Activated T-cell treated with anti-CD3 and anti-CD28 coated beads, Interleukin-2, amount 50 U/mL, for 48 hours (primary cell): Measurements from ENCODE around the gene CDK2AP2.
"Not testable (repeated sequence)": the region's sequence is repeated elsewhere in the genome, so short reads cannot be mapped to it uniquely, and the experiment has no call there.

ENCODE experiments used
- DNase-seq, 2 experiments: peaks; one replicate each; pipeline ENCODE4 v3.0.0-alpha.2; 2020

Gene CDK2AP2, protein sequence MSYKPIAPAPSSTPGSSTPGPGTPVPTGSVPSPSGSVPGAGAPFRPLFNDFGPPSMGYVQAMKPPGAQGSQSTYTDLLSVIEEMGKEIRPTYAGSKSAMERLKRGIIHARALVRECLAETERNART

DNA sequence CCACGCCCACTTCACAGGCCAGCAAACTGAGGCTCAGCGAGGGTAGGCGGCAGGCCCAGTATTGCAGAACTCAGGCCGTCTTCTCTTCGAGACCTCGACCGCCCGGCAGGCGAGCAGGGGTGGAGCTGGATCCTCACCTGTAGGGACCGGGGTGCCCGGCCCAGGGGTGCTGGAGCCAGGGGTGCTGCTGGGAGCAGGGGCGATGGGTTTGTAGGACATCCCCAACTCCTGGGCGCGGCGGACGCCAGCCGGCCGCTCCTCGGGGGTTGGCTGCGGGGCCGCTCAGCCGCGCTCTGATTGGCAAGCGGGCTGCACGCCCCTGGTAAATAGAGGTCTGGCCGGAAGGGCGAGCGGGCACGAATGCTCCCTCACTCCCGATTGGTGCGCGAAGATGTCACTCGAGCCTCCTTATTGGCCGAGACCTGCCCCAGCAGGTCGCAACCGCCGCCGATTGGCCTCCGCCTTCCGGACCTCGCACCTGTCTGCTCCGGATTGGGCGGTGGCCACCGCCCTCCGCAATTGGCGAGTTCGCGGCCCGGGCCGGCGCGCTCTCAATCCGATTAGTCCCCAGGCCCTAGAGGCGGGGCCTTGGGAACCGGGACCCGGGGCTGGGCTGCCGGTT lies at the start of gene CDK2AP2:
CDK2AP2 (minus strand) TSS at position 299 of the 622 bp plus-strand sequence; CDS start at position 219, 80 bp downstream.
- DNase-seq = peak; percentile 99

DNA sequence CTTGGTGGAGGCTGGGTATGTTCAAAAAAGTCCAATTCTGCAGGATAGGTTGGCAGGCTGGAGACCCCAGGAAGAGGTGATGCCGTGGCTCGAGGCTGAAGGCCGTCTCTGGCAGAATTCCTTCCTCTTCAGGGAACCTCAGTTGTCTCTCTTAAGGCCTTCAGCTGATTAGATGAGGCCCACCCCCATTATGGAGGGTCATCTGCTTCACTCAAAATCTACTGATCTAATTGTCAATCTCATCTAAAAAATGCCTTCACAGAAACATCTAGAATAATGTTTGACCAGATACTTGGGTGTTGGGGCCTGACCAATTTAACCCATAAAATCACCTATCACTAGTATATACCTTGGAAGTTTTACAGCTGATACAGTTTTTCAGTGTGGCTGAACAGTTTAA lies 48.3 kb upstream of the CDK2AP2 start:
- no peak for DNase-seq

DNA sequence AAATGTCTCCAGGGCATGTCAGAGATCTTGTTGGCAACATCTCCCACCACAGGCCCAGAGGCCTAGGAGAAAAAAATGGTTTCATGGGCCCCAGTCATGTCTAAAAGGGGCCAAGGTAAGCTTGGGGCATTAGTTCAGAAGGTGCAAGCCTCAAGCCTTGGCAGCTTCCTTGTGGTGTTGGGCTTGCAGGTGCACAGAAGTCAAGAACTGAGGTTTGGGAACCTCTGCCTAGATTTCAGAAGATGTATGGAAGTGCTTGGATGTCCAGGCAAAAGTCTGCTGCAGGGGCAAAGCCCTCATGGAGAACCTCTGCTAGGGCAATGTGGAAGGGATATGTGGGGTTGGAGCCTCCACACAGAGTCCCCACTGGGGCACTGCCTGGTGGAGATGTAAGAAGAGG lies 43.7 kb upstream of the CDK2AP2 start:
- not testable (repeated sequence) for DNase-seq

DNA sequence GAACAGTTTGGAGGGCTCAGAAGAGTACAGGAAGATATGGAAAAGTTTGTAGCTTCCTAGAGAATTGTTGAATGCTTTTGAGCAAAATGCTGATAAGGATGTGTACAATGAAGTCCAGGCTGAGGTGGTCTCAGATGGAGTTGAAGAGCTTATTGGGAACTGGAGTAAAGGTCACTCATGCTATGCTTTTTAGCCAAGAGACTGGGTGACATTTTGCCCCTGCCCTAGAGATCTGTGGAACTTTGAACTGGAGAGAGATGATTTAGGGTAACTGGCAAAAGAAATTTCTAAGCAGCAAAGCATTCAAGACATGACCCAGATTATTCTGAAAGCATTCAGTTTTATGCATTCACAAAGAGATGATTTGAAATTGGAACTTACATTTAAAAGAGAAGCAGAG lies 43.2 kb upstream of the CDK2AP2 start:
- DNase-seq = no peak

DNA sequence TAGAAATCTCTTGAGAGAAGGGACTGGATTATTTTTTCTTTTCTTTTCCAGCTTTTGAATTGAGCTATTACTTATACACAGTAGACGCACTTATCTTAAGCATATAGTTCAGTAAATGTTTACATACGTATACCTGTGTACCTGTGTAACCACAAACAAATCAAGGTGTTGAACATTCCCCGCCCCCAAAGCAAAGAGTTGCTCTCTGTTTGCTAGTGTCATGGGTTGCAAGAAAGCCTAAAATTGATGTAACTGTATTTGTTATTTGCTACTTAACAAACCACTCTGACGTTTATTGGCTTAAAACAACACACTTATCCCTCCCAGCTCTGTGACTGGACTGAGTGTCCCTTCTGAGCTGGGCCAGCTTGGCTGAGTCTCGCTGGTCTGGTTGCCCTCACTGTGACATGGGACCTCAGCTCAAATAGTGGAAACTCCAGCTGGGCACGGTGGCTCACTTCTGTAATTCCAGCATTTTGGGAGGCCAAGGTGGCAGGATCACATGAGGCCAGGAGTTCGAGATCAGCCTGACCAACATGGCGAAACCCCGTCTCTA lies 40.7 kb upstream of the CDK2AP2 start:
- DNase-seq = no peak

DNA sequence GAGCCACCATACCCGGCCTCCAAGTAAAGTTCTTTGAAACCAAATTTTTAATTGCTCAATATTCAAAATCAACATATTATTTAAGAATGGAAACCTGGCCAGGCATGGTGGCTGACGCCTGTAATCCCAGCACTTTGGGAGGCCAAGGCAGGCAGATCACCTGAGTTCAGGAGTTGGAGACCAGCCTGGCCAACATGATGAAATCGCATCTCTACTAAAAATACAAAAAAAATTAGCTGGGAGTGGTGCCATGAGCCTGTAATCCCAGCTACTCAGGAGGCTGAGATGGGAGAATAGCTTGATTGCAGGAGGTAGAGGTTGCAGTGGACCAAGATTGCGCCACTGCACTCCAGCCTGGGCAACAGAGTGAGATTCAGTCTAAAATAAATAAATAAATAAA lies 40.1 kb upstream of the CDK2AP2 start:
- DNase-seq = not testable (repeated sequence)

DNA sequence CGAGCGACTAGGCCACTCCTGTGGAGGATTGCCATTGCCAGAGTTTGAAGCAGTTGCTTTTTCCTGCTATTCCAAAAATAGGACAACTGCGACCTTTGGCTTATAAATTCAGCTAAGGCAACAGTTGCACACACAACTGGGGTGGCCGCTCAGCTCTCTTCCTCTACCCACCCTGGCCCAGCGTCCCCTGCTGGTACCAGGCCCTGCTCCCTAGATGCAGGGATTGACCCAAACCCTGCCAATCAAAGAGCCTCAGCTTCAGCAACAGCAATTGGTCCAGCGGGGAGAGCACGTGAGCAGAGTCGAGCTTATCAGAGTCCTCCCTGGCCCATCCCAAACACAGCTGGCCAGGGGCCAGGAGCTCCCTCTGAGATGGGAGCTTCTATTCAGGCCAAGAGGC lies 37.3 kb upstream of the CDK2AP2 start:
- DNase-seq = no peak

DNA sequence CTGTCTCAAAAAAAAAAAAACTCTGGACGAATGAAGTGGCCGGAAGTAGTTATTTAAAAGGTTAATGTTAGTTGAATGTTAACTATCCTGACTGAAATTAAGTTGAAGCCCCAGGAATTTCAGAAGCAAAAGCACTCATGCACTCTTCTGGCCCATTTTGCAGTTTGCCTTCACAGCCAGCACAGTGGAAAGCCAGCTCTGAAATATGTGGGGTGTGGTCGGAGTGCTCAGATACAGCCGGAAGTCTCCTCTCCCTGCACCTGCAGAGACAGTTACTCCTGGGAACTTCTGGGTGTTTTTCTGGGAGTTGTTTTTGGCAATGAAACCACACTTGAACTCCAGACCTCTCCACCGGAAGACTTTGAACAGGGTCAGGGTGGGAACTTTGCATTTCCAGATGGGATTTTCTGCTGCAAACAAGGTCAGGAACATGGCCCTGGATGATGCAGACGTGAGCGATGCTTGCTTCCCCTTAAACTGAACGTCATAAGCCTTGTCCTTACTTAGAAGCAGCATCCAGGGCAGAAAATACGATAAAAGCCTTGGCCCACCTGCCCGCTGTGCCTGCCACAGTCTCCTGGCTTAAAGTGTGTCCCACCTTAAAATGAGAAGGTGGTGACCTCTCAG lies 36.8 kb upstream of the CDK2AP2 start:
- DNase-seq = no peak

DNA sequence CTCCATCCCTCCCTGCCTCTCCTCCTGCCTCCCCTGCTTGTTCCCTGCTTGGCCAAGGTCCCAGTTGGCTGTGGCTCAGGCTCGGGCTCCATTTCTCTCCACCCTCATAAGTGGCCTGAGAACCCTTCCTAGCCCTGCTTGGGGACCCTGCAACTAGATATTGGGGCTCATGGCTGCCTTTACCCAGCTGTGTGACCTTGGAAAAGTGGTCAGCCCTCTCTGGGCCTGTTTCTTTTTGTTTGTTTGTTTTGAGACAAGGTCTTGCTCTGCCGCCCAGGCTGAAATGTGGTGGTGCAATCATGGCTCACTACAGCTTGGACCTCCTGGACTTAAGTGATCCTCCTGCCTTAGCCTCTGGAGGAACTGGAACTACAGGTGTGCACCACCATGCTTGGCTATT lies 35.6 kb upstream of the CDK2AP2 start:
- DNase-seq = no peak

DNA sequence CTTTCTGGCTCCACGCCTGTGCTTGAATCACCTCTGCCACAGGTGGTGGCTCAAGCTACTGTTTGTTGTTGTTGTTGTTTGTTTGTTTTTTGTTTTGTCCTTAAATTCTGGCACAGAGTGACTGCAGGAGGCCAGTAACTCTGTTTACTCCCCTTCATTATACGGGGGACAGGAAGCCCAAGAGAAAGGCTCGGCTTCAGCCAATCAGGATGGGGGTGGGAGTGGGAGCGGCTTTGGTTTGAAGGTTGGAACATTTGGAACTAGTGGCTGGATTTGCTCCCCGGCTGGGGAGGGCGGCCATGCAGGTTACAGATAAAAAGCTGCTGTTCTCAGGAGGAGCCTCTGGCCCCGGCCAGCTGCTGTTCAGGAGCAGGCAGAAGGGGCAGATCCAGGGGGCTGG lies 35.0 kb upstream of the CDK2AP2 start:
- DNase-seq = no peak

DNA sequence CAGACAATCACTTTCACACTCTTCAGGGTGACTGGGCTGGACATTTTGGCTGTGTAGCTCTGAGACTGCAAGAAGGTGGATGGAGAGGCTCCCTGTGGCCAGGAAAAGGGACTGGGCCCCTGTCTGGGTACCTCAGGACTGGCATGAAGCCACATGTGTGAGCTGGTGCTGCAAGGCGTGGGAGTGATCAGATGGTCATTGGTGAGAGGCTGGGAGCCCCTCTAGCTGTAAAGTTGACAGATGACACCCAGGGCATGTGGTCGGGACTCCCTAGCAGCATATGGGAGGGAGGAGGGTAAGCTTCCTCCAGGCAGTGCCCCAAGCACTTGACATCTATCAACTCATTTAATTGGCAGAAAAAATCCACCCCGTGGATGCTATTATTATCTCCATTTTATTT lies 34.2 kb upstream of the CDK2AP2 start:
- no peak for DNase-seq

DNA sequence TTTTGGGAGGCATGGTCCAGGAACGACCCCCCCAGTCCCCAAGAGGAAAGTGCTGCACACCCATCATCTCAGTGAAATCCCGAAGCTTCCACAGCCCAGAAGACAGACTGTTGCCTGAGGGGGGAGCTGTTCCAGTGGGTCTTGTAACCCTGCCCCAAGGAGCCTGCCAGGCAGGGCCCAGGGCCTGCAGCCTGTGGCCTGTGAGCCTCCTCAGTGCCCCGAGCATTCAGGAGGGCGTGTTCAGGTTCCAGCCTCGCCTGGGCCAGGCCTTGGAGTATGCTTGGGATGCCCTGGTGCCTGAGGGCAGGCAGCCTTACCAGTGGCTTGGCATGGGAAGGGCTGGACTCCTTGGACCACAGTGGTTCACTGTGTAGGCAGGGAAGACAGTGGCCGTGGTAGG lies 33.2 kb upstream of the CDK2AP2 start:
- no peak for DNase-seq

DNA sequence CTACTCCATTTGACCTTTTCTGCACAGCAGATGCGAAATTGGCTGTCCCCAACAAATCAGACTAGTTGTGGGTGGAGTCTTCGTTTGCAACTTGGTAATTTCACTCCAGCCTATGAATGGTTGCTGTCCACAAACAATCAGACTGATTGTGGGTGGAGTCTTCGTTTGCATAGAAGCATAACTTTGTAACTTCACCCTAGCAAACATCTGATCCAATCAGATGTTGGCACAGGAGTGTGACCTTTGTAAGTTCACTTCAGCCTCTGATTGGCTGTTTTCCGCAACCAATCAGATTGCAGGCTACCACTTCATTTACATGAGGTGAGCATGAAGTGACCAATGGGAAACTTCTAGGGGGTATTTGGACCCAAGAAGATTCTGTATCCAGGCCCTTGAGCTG lies 31.6 kb upstream of the CDK2AP2 start:
- no peak for DNase-seq

DNA sequence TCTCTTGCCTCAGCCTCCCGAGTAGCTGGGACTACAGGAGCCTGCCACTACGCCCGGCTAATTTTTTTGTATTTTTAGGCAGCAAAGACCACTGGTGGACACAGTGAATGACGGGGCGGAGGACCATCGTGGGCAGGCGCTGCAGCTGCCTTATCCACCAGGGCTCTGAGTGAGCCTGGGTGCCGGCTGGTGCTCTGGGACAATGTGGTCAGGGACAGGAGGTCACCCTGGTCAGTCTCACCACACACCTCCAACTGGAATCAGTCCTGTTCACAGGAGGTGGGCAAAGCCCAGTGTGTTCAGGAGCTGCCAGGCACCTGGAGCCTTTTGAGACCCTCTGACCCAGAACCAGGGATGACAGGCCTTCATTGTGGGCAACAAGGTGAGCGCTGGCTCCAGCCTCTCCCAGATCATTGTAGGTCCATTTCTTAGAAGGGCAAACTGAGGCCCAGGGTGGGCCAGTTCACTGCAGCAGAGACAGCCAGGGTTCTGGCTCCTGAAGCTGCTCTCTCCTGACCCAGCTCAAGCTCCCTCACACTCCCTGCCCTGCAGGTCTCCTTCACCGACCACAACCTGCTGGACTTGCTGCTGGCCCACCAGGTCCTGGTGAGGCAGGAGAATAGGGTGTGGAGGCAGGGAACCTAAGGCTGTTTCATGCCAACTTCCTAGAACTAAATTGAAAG lies 31.0 kb upstream of the CDK2AP2 start:
- no peak for DNase-seq

DNA sequence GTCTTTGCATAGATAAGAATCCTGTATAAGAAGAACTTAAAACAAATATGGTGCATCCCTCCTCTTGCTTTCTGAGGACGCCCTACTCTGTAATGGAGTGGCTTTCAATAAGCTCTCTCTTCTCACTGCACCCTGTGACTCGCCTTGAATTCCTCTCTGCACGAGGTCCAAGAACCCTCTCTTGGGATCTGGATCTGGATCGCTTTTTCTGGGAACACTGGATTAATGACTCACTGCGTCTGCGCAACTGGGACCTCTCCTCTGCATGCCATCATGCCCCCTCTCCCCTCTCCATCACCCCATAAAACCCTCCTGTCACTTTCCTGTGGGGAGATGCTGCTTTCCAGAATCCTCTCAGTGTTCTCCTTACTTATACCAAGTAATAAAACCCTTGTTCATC lies 30.3 kb upstream of the CDK2AP2 start:
- no peak for DNase-seq

DNA sequence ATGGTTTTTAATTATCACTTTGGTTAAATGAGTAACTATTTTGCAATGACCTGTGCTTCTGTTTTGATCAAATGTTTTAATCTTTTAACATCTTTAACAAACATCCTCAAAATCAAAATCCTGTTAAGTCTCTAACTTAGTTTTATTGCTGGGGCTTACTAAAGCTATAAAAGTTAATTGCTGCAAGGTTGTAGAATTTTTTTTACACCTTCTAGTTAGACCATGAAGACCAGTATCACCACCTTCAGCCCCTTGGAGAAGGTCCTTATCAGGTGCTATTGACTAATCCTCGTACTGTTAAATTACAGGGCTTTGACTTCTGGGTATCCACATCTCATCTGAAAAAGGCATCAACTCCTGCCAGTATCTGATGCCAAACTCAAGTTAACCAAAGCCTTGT lies 27.6 kb upstream of the CDK2AP2 start:
- DNase-seq = no peak

DNA sequence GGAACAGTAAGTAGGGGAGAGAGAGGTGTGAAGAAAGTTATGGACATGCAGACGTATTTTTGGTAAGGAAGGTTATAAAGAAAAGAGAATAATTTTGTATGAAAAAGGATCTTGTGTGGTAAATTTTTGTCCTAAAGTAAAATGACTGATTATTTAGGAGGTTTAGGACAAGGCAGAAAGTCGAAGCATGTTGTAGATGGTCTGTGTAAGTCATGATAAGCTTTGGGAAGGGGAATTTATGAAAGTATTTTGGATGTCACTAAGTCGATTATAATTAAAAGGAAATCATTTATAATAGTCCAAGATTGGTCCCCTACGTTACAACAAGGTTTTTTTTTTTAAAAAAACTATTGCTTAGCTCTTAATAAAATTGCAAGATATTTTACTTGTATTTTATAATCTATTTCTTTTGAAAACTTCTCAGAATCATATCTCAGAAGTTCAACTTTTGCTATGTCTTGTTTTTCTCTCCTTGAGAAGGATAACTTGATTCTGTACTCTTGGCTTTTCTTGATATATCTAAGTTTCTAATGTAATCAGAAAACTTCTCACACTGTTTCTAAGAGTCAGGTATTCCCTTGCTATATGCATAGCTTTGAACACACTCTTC lies 26.2 kb upstream of the CDK2AP2 start:
- no peak for DNase-seq

DNA sequence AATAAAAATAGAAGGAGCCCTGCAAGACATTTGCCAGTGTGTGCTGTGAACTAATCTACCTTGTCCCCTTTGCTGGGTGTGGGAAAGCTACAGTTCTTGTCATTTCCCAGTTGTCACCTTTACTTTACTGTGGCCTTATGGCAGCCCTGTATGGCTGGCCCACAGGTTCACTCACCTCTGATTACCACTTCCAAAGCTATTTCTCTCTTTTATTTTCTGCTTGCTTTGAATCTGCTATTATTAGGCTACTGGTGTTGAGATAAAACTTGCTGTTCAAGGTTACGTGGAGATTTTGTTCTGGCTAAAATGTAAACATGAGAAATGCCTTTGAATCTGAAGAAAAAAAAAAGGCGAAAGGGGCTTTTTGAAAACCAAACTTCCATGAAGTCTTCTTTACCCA lies 24.9 kb upstream of the CDK2AP2 start:
- DNase-seq = no peak

DNA sequence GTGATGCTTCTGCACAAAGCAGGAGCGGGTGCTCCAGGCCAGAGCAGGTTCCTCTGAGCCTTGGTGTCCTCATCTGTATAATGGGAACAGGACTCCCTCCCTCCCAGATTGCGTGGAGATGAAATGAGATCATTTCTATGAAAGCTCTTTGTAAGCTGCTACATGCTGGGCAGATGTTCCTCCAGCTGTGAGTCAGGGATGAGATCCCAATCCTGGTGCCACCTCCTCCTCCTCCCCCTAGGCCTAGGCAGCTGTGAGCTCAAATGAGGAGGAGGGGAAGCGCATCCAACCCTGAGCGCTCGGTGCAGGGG lies 22.3 kb upstream of the CDK2AP2 start:
- DNase-seq = no peak

DNA sequence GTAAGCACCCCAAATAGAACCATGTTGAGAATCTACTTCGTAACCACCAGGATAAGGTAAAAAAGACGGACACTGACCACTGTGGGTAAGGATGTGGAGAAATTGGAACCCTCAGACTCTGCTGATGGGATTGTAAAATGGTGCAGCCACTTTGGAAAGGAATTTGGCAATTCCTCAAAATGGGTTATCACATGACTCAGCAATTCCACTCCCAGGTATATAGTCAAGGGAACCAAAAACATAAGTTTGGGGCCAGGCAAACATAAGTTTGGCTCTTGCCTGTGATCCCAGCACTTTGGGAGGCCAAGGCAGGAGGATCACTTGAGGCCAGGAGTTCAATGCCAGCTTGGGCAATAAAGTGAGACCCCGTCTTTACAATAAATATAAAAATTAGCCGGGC lies 20.4 kb upstream of the CDK2AP2 start:
- no peak for DNase-seq

DNA sequence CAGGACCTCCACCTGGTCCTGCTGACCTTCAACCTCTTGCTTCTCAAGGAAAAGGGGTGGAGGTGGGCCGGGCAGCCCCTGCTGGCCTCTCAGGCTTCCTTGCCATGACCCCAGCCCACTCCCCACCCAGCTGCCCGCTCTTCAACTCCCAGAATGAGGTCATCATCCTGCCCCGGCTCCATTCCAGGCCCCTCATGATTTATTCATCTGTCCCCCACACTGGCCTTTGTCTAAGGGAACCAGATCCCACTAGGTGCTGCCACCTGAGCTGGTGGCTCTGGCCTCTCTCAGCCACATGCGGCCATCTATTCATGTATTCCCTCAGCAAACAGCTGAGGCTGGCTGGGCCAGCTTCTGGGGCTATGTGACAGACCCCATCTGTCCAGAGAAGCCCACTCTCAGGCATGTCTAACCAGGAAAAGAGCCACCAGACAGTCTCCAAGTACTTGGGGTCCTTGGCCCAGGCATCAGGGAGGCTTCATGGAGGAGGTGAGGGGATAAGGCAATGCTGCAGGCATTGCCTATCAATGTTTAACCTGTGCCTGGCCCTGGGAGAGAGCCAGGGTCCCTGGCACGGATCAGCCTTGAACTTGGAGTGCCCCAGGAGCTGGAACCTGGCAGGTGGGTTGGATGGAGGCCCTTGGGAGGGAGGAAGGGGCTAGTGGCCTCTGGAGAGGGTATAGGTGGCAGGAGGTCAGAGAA lies 17.5 kb upstream of the CDK2AP2 start:
- DNase-seq = no peak

DNA sequence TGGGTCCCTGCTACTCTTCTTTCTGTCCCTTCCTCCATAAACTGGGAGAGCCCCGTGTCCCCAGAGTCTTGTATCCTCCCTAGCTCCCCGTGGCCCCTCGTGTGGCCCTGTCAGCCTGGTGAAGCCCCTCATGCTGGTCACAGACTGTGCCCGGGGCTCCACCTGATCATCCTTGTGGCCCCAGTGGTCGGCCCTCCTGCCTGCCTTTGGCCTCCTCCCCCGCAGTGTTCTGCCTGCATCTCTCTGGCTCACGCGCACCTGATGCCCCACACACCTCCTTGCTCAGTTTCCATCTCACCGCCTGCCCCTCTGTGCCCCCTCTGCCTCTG lies 16.5 kb upstream of the CDK2AP2 start:
- no peak for DNase-seq
